Stomach (tissue), 9 donors: ENCODE results near the gene PPP5C. TPM values are rescaled to one million over a fixed set of nuclear protein-coding genes. Genes with fewer than 3 reads are reported as not detected.

Experiments used
- DNase-seq, 2 donors: peaks; one replicate each; pipeline versions ENCODE4 v3.0.0 to v3.0.0-alpha.2; 2013 to 2019
- H3K27ac ChIP-seq, 5 donors: fragments of 200-600 bp in 4 of 5; sonication (generic) in 4 of 5; one replicate each; pipeline ENCODE4 v1.5.1; 2013 to 2019; ENCODE audit warnings: mild to moderate bottlenecking in 1 of 5, moderate library complexity in 1 of 5
- H3K27me3 ChIP-seq, 3 donors: fragments of 200-600 bp; sonication (generic); one replicate each; pipeline ENCODE4 v1.5.1; 2017 to 2019; ENCODE audit warnings: mixed run types in 1 of 3
- H3K36me3 ChIP-seq, 4 donors: fragments of 200-600 bp; sonication (generic); 1 replicate in 3 of 4; 2 replicates in 1 of 4; pipeline ENCODE4 v1.5.1; 2016 to 2019
- H3K4me1 ChIP-seq, 4 donors: fragments of 200-600 bp; sonication (generic); one replicate each; pipeline ENCODE4 v1.5.1; 2016 to 2019
- H3K4me3 ChIP-seq, 4 donors: fragments of 200-600 bp; sonication (generic) in 3 of 4; one replicate each; pipeline ENCODE4 v1.5.1; 2016 to 2019; ENCODE audit warnings: mild to moderate bottlenecking in 1 of 4
- H3K9me3 ChIP-seq, 4 donors: fragments of 200-600 bp; sonication (generic); one replicate each; pipeline ENCODE4 v1.5.1; 2016 to 2019
- EP300 ChIP-seq: sonication (generic); formaldehyde crosslinking; IDR thresholded peaks from one replicate; pipeline ENCODE4 v1.6.1; 2017; ENCODE audit warnings: antibody characterized with exemption
- POLR2A ChIP-seq, 4 donors: fragments of 450-650 bp; IDR thresholded peaks; one replicate each; pipeline ENCODE4 v1.6.1; 2016; ENCODE audit warnings: antibody characterized with exemption in 4 of 4, control low read depth in 2 of 4, mild to moderate bottlenecking in 1 of 4, moderate library complexity in 1 of 4
- POLR2AphosphoS5 ChIP-seq, 3 donors: sonication (generic); formaldehyde crosslinking; IDR thresholded peaks; one replicate each; pipeline ENCODE4 v1.6.1; 2016; ENCODE audit warnings: antibody characterized with exemption in 3 of 3
- WGBS, 5 donors: extraction: QIAGEN DNeasy Blood & Tissue Kit in 3 of 5; methylation state at CpG; one replicate each; pipeline versions ENCODE4 v1.1.5 to v1.1.7; 2013 to 2018; 5-methylcytosine and 5-hydroxymethylcytosine counted together
- intact Hi-C: fragments of 100-400 bp; cut with DNase I; formaldehyde crosslinking; loops from one replicate; pipeline ENCODE4 v1.15.1; 2023; ENCODE audit warnings: low total_unique reads
- polyA plus RNA-seq, 3 donors: library from polyadenylated mRNA; stranded (reverse); fragments of 200-250 nt; gene quantifications; one replicate each; pipeline ENCODE4 v1.2.3, GENCODE V29; 2013
- total RNA-seq, 5 donors: library from RNA; depleted of rRNA; stranded (reverse); fragments of >200 nt; gene quantifications; one replicate each; pipeline versions ENCODE4 v1.1.0 to v1.2.3, GENCODE V29; 2014 to 2016
- TF ChIP-seq, protein P1 (sequence below), 7 experiments: fragments of 450-650 bp in 4 of 7; fragments of 200-600 bp in 3 of 7; sonication (generic) in 3 of 7; IDR thresholded peaks; one replicate each; pipeline ENCODE4 v1.5.1; 2016 to 2019; ENCODE audit warnings: antibody characterized with exemption in 7 of 7, control low read depth in 2 of 7, mild to moderate bottlenecking in 1 of 7
- donor health status: healthy with polysubstance abuse.
- donor health status: Bipolar disorder and iron deficiency.
- donor health status: healthy.

Gene PPP5C
- total and polyA plus RNA-seq, 8 donors, result 29.6 to 124 (median 63.4) TPM

DNA sequence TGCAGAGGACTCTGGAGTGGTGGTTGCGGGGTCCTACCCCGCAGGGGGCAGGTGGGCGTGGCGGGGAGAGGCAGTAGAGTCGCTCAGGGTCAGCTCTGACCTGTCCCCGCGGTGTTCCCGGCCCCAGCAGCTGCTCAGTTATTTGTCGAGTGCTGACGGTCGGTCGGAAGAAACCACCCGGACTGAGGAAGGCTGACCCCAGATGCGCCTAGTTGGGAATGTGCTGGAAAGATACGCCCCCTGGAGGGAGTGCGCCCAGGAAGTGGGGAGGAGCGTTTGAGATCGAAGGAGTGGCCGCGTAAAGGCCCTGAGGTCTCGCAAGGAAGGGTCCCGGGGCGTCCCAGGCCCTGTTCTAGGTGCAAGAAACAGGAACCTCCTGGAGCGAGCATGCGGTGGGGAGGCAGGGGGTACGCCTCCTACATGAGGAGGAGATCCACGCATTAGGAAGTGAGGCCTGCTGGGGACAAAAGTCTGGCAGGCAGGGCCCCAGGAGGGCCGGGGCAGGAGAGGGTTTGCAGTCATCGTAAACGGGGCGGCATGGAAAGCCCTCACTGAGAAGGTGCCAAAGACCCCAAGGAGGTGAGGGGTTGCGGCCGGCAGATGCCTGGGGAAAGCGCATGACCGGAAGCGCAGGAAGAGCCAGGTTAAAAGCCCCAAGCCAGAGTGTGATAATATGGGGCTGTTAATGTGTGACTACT is 57.3 kb downstream of the PPP5C start:
- peaks cover 0 to 74% (median 21%) of the 10 kb centered on the region in 3 donors for H3K27me3 ChIP-seq
- H3K36me3 ChIP-seq, result no peaks in the 10 kb centered on the region
- TF ChIP-seq EP300 (no peak), POLR2AphosphoS5 (IDR thresholded peaks at IDR 0.05) (no peak), POLR2A (IDR thresholded peaks at IDR 0.05) (no peak)
- TF ChIP-seq, protein P1, sequence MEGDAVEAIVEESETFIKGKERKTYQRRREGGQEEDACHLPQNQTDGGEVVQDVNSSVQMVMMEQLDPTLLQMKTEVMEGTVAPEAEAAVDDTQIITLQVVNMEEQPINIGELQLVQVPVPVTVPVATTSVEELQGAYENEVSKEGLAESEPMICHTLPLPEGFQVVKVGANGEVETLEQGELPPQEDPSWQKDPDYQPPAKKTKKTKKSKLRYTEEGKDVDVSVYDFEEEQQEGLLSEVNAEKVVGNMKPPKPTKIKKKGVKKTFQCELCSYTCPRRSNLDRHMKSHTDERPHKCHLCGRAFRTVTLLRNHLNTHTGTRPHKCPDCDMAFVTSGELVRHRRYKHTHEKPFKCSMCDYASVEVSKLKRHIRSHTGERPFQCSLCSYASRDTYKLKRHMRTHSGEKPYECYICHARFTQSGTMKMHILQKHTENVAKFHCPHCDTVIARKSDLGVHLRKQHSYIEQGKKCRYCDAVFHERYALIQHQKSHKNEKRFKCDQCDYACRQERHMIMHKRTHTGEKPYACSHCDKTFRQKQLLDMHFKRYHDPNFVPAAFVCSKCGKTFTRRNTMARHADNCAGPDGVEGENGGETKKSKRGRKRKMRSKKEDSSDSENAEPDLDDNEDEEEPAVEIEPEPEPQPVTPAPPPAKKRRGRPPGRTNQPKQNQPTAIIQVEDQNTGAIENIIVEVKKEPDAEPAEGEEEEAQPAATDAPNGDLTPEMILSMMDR (IDR thresholded peaks at IDR 0.05), result no peak
- H3K27ac ChIP-seq, result peak overlapping the region; percentile 16 to 67 (median 60)
- H3K9me3 ChIP-seq, result no peaks in the 10 kb centered on the region
- H3K4me1 ChIP-seq, result peaks cover 16 to 36% (median 30%) of the 10 kb centered on the region in 4 donors
- DNase-seq, result peak; percentile 35 to 87
- intact Hi-C loops, result no loop called here
- WGBS, 5 donors, result 2 to 3% (median 3%) methylated on average over 30 to 36 of the region's 36 CpGs
- H3K4me3 ChIP-seq, result peak overlapping the region; percentile 36 to 42 (median 36)

DNA sequence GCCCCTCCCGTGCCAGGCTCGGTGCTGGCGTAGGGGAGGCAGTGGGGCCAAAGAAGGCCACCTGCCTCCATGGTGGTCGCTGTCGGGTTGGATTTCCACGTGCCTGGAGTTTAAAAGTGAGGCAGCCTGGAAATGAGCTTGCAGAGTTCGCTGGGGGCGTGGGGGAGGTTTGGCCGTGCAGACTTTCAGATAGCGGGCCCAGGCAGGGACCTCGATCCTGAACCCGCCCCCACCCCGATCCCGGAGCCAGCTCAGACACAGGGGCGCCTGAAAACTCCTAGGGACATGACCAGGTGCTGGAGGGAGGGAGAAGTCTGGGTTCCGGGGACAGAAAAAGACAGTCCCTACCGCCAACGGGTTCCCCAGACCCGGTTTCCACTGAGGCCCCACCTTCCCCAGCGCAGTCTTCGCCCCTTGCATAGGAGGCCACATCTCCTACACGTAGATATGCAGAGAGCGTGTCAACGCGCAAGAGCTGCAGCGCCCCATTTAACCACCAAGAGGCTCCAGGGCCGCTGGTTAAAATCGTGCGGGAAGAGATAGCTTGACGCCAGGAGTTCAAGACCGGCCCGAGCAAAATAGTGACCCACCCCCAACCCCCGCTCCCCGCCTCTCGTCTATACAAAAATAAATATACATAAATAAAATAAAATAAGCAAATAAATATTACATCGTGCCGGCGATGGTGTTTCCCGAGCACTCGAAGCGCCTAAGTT is 58.0 kb downstream of the PPP5C start:
- intact Hi-C loops, result no loop called here
- H3K27ac ChIP-seq, result peak overlapping the region; percentile 16 to 67 (median 60)
- H3K27me3 ChIP-seq, result peaks cover 0 to 78% (median 21%) of the 10 kb centered on the region in 3 donors
- H3K36me3 ChIP-seq, result no peaks in the 10 kb centered on the region
- H3K9me3 ChIP-seq, result no peaks in the 10 kb centered on the region
- H3K4me3 ChIP-seq, result peak overlapping the region; percentile 36 to 42 (median 36)
- peaks cover 16 to 37% (median 31%) of the 10 kb centered on the region in 4 donors for H3K4me1 ChIP-seq
- peak in 1 of 2 donors; percentile 90 for DNase-seq
- TF ChIP-seq, protein P1 (IDR thresholded peaks at IDR 0.05), result no peak
- TF ChIP-seq POLR2A (IDR thresholded peaks at IDR 0.05) (no peak), EP300 (no peak), POLR2AphosphoS5 (IDR thresholded peaks at IDR 0.05) (no peak)
- 13 to 33% (median 18%) methylated on average over 38 to 41 of the region's 41 CpGs for WGBS, 5 donors

DNA sequence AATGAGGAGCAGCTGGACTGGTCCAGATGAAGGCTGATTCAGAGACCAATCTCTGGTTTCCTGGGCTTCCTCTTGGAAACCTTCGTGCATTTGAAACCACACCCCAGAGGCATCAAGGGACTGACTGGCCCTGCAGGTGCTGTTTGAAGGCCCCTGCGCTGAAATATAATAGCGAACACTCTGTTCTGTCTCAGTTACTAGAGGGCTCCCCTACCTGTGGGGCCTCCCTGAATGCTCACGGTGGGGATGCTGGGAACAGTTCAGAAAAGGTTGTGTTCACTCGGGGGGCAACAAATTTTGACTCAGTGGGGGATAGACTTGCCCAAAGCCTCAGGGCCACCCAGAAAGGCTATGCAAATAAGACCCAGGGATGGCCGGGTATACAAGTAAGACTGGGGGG is 60.1 kb downstream of the PPP5C start:
- TF ChIP-seq POLR2A (IDR thresholded peaks at IDR 0.05) (no peak), POLR2AphosphoS5 (IDR thresholded peaks at IDR 0.05) (no peak), EP300 (no peak)
- TF ChIP-seq, protein P1 (IDR thresholded peaks at IDR 0.05), result no peak
- Histone ChIP-seq H3K4me1 (peaks cover 16 to 51% (median 39%) of the 10 kb centered on the region in 4 donors), H3K9me3 (no peaks in the 10 kb centered on the region), H3K36me3 (no peaks in the 10 kb centered on the region), H3K27ac (no peak overlapping the region), H3K27me3 (peaks cover 5 to 93% (median 36%) of the 10 kb centered on the region in 3 donors), H3K4me3 (no peak overlapping the region)
- 8 to 21% (median 12%) methylated on average over 6 of the region's 6 CpGs for WGBS, 5 donors
- intact Hi-C loops, result no loop called here
- DNase-seq, result no peak

DNA sequence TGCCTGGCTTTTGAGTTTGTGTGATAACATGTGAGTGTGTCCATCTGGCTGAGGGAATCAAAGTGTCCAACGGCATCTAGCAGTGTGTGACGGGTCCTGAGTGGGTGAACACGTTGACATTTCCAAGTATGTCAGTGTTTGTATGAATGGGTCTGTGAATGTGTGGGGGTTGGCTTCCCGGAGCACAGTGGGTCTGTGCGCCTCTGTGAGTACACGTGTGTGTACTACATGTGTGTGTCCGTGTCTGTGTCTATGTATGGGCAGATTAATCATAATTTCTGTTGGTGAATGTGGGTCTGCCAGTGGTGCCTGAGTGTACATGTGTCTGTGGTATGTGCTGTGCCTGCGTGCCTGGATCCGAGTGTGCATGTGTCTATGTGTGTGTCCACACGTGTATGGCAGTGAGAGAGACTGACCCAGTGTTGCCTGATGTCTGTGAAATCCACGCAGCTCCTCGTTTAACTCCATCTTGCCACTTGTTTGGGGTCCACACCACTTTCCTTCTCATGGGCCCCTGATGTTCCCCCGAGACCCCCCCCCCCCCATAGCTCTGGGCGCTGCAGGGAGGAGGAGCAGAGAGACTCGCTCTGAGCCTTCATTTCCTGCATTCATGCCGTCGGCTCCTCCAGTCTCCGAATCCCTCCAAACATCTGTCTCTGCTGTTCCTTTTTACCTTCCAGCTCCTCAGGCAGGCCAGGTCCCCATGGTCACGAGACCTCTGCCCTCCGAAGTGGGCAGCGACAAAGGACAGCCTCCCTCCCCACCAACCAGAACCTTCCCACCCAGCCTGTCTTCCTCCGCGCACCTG is 61.2 kb downstream of the PPP5C start:
- Histone ChIP-seq H3K9me3 (no peaks in the 10 kb centered on the region), H3K27me3 (peaks cover 14 to 99% (median 47%) of the 10 kb centered on the region in 3 donors), H3K4me1 (peaks cover 24 to 62% (median 46%) of the 10 kb centered on the region in 4 donors), H3K27ac (peak overlapping the region in 3 of 5 donors; percentile 44 to 62 (median 46)), H3K4me3 (no peak overlapping the region), H3K36me3 (no peaks in the 10 kb centered on the region)
- TF ChIP-seq POLR2A (IDR thresholded peaks at IDR 0.05) (no peak), POLR2AphosphoS5 (IDR thresholded peaks at IDR 0.05) (no peak), EP300 (no peak)
- TF ChIP-seq, protein P1 (IDR thresholded peaks at IDR 0.05), result no peak
- peak in 1 of 2 donors; percentile 28 for DNase-seq
- intact Hi-C loops, result no loop called here
- 35 to 47% (median 41%) methylated on average over 21 to 23 of the region's 23 CpGs for WGBS, 5 donors
